Measurements from ENCODE around the gene TAS1R3.

DNA sequence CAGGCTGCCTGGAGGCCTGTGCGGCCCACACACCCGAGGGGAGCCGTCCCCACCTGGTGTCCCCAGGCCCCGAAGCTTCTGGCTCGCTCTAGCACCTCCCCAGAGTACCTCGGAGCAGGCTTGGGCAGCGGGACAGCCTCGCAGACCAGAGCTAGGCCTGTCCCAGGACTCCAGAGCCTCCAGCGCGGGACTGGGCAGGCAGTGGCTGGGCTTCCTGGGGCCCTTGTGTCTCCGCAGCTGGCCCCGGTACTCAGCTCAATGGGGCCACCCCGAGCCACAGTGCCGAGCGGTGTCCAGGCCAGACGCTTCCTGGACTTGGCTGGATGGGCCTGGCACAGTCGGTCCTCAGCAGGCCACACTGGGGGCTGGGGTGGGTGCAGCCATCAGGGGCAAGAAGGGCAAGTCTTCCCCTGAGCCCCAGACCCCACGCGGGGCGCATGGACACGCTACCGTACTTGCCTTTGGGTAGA, 45.9 kb upstream of the TAS1R3 start:
- no peak for TF ChIP-seq EZH2 (IDR thresholded peaks at IDR 0.05; ENCODE audit: insufficient read depth, low read length)
- TF ChIP-seq, protein P1, sequence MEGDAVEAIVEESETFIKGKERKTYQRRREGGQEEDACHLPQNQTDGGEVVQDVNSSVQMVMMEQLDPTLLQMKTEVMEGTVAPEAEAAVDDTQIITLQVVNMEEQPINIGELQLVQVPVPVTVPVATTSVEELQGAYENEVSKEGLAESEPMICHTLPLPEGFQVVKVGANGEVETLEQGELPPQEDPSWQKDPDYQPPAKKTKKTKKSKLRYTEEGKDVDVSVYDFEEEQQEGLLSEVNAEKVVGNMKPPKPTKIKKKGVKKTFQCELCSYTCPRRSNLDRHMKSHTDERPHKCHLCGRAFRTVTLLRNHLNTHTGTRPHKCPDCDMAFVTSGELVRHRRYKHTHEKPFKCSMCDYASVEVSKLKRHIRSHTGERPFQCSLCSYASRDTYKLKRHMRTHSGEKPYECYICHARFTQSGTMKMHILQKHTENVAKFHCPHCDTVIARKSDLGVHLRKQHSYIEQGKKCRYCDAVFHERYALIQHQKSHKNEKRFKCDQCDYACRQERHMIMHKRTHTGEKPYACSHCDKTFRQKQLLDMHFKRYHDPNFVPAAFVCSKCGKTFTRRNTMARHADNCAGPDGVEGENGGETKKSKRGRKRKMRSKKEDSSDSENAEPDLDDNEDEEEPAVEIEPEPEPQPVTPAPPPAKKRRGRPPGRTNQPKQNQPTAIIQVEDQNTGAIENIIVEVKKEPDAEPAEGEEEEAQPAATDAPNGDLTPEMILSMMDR (IDR thresholded peaks at IDR 0.05; ENCODE audit: insufficient read depth, low read depth, low read length): no peak

All from astrocyte (in vitro differentiated cells and primary cell).